HFFc6 (cell line): ENCODE data around the gene PDE3B. TPM values are rescaled to one million over a fixed set of nuclear protein-coding genes. Genes with fewer than 3 reads are reported as not detected.
"Not testable (repeated sequence)": the region's sequence is repeated elsewhere in the genome, so short reads cannot be mapped to it uniquely, and the experiment has no call there.

Source experiments
- DNase-seq: peaks from one replicate; pipeline ENCODE4 v3.0.0-alpha.2; 2018
- H3K27ac Mint-ChIP-seq: 2 replicates; pipeline ENCODE4 v1.8.0; 2020; ENCODE audit warnings: mild to moderate bottlenecking, mixed read lengths
- H3K27me3 Mint-ChIP-seq: 2 replicates; pipeline ENCODE4 v1.8.0; 2021; ENCODE audit warnings: mild to moderate bottlenecking, moderate library complexity, mixed read lengths; ENCODE audit not compliant: insufficient read depth
- H3K36me3 Mint-ChIP-seq: 2 replicates; pipeline ENCODE4 v1.8.0; 2021; ENCODE audit warnings: low read depth, mixed read lengths
- H3K4me1 Mint-ChIP-seq: 2 replicates; pipeline ENCODE4 v1.8.0; 2020; ENCODE audit warnings: low read depth, mixed read lengths
- H3K4me3 Mint-ChIP-seq: 2 replicates; pipeline ENCODE4 v1.8.0; 2020; ENCODE audit warnings: mild to moderate bottlenecking, moderate library complexity, mixed read lengths
- H3K9me3 Mint-ChIP-seq: 2 replicates; pipeline ENCODE4 v1.8.0; 2020; ENCODE audit warnings: mild to moderate bottlenecking, mixed read lengths
- total RNA-seq, 6 experiments: library from RNA; stranded (reverse); fragmentation: NEBNext Ultra II Directional; extraction: Animal tissue kit (Norgen Biotek cat#: 25700); gene quantifications; 2 replicates in 1 of 6; 3 replicates in 5 of 6; pipeline ENCODE4 v1.2.3, GENCODE V29; 2021
- TF ChIP-seq, protein P1 (sequence below): fragments of 200-600 bp; sonication (generic); IDR thresholded peaks from 2 replicates; pipeline ENCODE4 v1.5.0; 2021; ENCODE audit warnings: antibody characterized with exemption, mild to moderate bottlenecking

The PDE3B gene
- total RNA-seq, 6 experiments from 2014 or later: 0.05 to 0.06 TPM; not detected in 4

- TF ChIP-seq, protein P1, sequence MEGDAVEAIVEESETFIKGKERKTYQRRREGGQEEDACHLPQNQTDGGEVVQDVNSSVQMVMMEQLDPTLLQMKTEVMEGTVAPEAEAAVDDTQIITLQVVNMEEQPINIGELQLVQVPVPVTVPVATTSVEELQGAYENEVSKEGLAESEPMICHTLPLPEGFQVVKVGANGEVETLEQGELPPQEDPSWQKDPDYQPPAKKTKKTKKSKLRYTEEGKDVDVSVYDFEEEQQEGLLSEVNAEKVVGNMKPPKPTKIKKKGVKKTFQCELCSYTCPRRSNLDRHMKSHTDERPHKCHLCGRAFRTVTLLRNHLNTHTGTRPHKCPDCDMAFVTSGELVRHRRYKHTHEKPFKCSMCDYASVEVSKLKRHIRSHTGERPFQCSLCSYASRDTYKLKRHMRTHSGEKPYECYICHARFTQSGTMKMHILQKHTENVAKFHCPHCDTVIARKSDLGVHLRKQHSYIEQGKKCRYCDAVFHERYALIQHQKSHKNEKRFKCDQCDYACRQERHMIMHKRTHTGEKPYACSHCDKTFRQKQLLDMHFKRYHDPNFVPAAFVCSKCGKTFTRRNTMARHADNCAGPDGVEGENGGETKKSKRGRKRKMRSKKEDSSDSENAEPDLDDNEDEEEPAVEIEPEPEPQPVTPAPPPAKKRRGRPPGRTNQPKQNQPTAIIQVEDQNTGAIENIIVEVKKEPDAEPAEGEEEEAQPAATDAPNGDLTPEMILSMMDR: no peak
- H3K9me3 Mint-ChIP-seq: peaks cover 5% of the 10 kb centered on the region; the same call in 1 of the 2 replicates
- no peaks in the 10 kb centered on the region for H3K36me3 Mint-ChIP-seq
- no peaks in the 10 kb centered on the region; the same call in 1 of the 2 replicates for H3K27me3 Mint-ChIP-seq
- no peaks in the 10 kb centered on the region for H3K4me1 Mint-ChIP-seq
- no peak overlapping the region for H3K27ac Mint-ChIP-seq
- no peak overlapping the region for H3K4me3 Mint-ChIP-seq
- no peak for DNase-seq
These were observed 83.6 kb downstream of the PDE3B start for GRCh38 chr11:14727215-14727614.

- no peak overlapping the region for H3K4me3 Mint-ChIP-seq
These were observed 84.1 kb downstream of the PDE3B start for GRCh38 chr11:14727746-14728145.

GRCh38 chr11:14740539-14740938, 96.9 kb downstream of the PDE3B start:
- not testable (repeated sequence) for H3K4me1 Mint-ChIP-seq

More at GRCh38 chr11:14727746-14728145, 84.1 kb downstream of the PDE3B start:
- H3K4me1 Mint-ChIP-seq: no peaks in the 10 kb centered on the region
- no peak overlapping the region for H3K27ac Mint-ChIP-seq
- TF ChIP-seq, protein P1: no peak
- peaks cover 5% of the 10 kb centered on the region; the same call in 1 of the 2 replicates for H3K9me3 Mint-ChIP-seq
- no peaks in the 10 kb centered on the region; the same call in 1 of the 2 replicates for H3K27me3 Mint-ChIP-seq
- DNase-seq: no peak
- no peaks in the 10 kb centered on the region for H3K36me3 Mint-ChIP-seq

DNA sequence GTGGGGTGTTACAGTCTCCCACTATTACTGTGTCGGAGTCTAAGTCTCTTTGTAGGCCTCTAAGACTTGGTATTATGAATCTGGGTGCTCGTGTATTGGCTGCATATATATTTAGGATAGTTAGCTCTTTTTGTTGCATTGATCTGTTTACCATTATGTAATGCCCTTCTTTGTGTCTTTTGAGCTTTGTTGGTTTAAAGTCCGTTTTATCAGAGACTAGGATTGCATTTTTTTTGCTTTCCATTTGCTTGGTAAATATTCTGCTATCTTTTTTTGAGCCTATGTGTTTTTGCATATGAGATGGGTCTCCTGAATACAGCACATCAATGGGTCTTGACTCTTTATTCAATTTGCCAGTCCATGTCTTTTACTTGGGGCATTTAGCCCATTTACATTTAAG, 97.6 kb downstream of the PDE3B start:
- Mint-ChIP-seq H3K4me3 (no peak overlapping the region), H3K9me3 (peaks cover 25% of the 10 kb centered on the region), H3K27ac (no peak overlapping the region), H3K27me3 (no peaks in the 10 kb centered on the region), H3K36me3 (no peaks in the 10 kb centered on the region), H3K4me1 (no peaks in the 10 kb centered on the region)
- no peak for DNase-seq
- TF ChIP-seq, protein P1: no peak

More at GRCh38 chr11:14740539-14740938, 96.9 kb downstream of the PDE3B start:
- not testable (repeated sequence) for H3K27me3 Mint-ChIP-seq, DNase-seq, H3K36me3 Mint-ChIP-seq, H3K4me3 Mint-ChIP-seq, H3K27ac Mint-ChIP-seq
- H3K9me3 Mint-ChIP-seq: peaks cover 25% of the 10 kb centered on the region

DNA sequence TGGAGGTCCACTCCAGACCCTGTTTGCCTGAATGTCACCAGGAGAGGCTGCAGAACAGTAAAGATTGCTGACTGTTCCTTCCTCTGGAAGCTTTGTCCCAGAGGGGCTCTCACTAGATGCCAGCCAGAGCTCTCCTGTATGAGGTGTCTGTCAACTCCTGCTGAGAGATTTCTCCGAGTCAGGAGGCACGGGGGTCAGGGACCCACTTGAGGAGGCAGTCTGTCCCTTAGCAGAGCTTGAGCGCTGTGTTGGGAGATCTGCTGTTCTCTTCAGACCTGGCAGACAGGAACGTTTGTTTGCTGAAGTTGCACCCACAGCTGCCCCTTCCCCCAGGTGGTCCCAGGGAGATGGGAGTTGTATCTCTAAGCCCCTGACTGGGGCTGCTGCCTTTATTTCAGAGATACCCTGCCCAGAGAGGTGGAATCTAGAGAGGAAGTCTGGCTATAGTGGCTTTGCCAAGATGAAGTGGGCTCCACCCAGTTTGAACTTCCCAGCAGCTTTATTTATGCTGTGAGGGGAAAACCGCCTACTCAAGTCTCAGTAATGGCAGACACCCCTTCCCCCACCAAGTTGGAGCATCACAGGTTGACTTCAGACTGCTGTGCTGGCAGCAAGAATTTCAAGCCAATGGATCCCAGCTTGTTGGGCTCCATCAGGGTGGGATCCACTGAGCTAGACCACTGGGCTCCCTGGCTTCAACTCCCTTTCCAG, 99.4 kb downstream of the PDE3B start:
- no peaks in the 10 kb centered on the region for H3K4me1 Mint-ChIP-seq
- peaks cover 25% of the 10 kb centered on the region for H3K9me3 Mint-ChIP-seq
- no peak overlapping the region for H3K4me3 Mint-ChIP-seq
- TF ChIP-seq, protein P1: no peak
- H3K27me3 Mint-ChIP-seq: no peaks in the 10 kb centered on the region
- no peak overlapping the region for H3K27ac Mint-ChIP-seq
- H3K36me3 Mint-ChIP-seq: no peaks in the 10 kb centered on the region
- DNase-seq: no peak

DNA sequence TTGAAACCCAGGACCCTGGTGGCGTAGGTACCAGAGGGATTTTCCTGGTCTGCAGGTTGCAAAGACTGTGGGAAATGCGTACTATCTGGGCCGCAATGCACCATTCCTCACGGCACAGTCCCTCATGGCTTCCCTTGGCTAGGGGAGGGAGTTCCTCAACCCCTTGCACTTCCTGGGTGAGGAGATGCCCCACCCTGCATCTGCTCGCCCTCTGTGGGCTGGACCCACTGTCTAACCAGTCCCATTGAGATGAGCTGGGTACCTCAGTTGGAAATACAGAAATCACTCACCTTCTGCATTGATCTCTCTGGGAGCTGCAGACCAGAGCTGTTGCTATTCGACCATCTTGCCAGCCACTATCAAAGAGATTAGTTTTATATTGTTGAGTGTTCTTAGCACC, 100.1 kb downstream of the PDE3B start:
- H3K4me3 Mint-ChIP-seq, H3K27me3 Mint-ChIP-seq, DNase-seq, H3K4me1 Mint-ChIP-seq, H3K36me3 Mint-ChIP-seq, H3K27ac Mint-ChIP-seq: not testable (repeated sequence)
- peaks cover 25% of the 10 kb centered on the region for H3K9me3 Mint-ChIP-seq
